ENCODE data around the gene CSRP2.

- TF ChIP-seq CTCF (IDR thresholded peaks at IDR 0.05; ENCODE audit: low read depth, low read length) (no peak), EZH2phosphoT487 (IDR thresholded peaks at IDR 0.05; ENCODE audit: low read depth) (no peak)
Observed at GRCh38 chr12:76895796-76896195, 17.0 kb upstream of the CSRP2 start.
